Fibroblast of lung (primary cell): ENCODE data around the gene XRCC1. TPM values are rescaled to one million over a fixed set of nuclear protein-coding genes. Genes with fewer than 3 reads are reported as not detected.
A peak's percentile ranks its signal among the peaks of the same experiment; 100 is the strongest.

Experiments
- DNase-seq, 2 donors: peaks; one replicate each; pipeline versions ENCODE4 v3.0.0 to v3.0.0-alpha.2; 2010; ENCODE audit warnings: low read depth in 2 of 2
- H2AFZ ChIP-seq: 2 replicates; pipeline ENCODE4 v1.5.1; 2012; ENCODE audit warnings: low read length, control low read depth, inconsistent platforms
- H3K27ac ChIP-seq: 2 replicates; pipeline ENCODE4 v1.5.1; 2011; ENCODE audit warnings: low read length, control low read depth; ENCODE audit not compliant: insufficient read depth
- H3K27me3 ChIP-seq: 2 replicates; pipeline ENCODE4 v1.5.1; 2011; ENCODE audit warnings: mild to moderate bottlenecking, low read length; ENCODE audit not compliant: control insufficient read depth, insufficient read depth
- H3K36me3 ChIP-seq: 2 replicates; pipeline ENCODE4 v1.5.1; 2011; ENCODE audit warnings: low read length; ENCODE audit not compliant: control insufficient read depth, insufficient read depth
- H3K4me1 ChIP-seq: 2 replicates; pipeline ENCODE4 v1.5.1; 2011; ENCODE audit warnings: low read length; ENCODE audit not compliant: control insufficient read depth, insufficient read depth; ENCODE audit errors: extremely low read depth
- H3K4me2 ChIP-seq: 2 replicates; pipeline ENCODE4 v1.5.1; 2011; ENCODE audit warnings: low read length, control low read depth; ENCODE audit not compliant: insufficient read depth; ENCODE audit errors: extremely low read depth
- H3K4me3 ChIP-seq, 4 experiments: fragments of 200-600 bp in 1 of 4; sonication (generic) in 1 of 4; replicated peaks in 1 of 4; 2 replicates each; pipeline ENCODE4 v1.5.1; 2011 to 2016; ENCODE audit warnings: low read length in 4 of 4, low read depth in 3 of 4, mild to moderate bottlenecking in 3 of 4, control low read depth in 2 of 4, inconsistent platforms in 1 of 4, mixed read lengths in 1 of 4; ENCODE audit not compliant: insufficient read depth in 1 of 4; ENCODE audit errors: control extremely low read depth in 1 of 4
- H3K79me2 ChIP-seq: 2 replicates; pipeline ENCODE4 v1.5.1; 2012; ENCODE audit warnings: mild to moderate bottlenecking, low read length, inconsistent platforms; ENCODE audit not compliant: control insufficient read depth, insufficient read depth
- H3K9ac ChIP-seq: 2 replicates; pipeline ENCODE4 v1.5.1; 2011; ENCODE audit warnings: mild to moderate bottlenecking, low read length, control low read depth; ENCODE audit not compliant: insufficient read depth
- H3K9me3 ChIP-seq: 2 replicates; pipeline ENCODE4 v1.5.1; 2012; ENCODE audit warnings: low read depth, low read length; ENCODE audit not compliant: control insufficient read depth, insufficient read depth
- H4K20me1 ChIP-seq: 2 replicates; pipeline ENCODE4 v1.5.1; 2011; ENCODE audit warnings: low read length; ENCODE audit not compliant: control insufficient read depth, insufficient read depth; ENCODE audit errors: extremely low read depth
- EZH2 ChIP-seq: IDR thresholded peaks from 2 replicates; pipeline ENCODE4 v1.5.1; 2012; ENCODE audit warnings: low read length, control low read depth, mild to moderate bottlenecking; ENCODE audit errors: missing control alignments
- polyA plus RNA-seq, 2 donors: library from polyadenylated mRNA; depleted of rRNA in 1 of 2; stranded (reverse) in 1 of 2; unstranded in 1 of 2; fragments of >200 nt; gene quantifications; 2 replicates each; pipeline ENCODE4 v1.2.1, GENCODE V29; 2011 to 2012; ENCODE audit warnings: missing spikeins in 1 of 2
- total RNA-seq: library from RNA; depleted of rRNA; stranded (reverse); fragments of >200 nt; gene quantifications from 2 replicates; pipeline ENCODE4 v1.2.1, GENCODE V29; 2014
- TF ChIP-seq, protein P1 (sequence below), 2 donors: IDR thresholded peaks in 1 of 2; conservative IDR thresholded peaks in 1 of 2; 1 replicate in 1 of 2; 2 replicates in 1 of 2; pipeline ENCODE4 v1.5.1; 2011 to 2012; ENCODE audit warnings: low read length in 2 of 2, control low read depth in 1 of 2, inconsistent platforms in 1 of 2, low read depth in 1 of 2, mild to moderate bottlenecking in 1 of 2

Gene XRCC1
- total and polyA plus RNA-seq, 2 donors (not counting 1 experiment from before 2014, with no cell fraction given), result 8.6 to 14.5 TPM

GRCh38 chr19:43504426-43505185, 70.7 kb downstream of the XRCC1 start, which contains the start of gene PHLDB3:
Gene PHLDB3, minus strand, starts transcription at chr19:43504746. Its CDS starts 628 bp downstream, at chr19:43504118.
- peak within 1 kb of the TSS; percentile 90 for H2AFZ ChIP-seq
- H3K9ac ChIP-seq, result peak within 1 kb of the TSS; percentile 75
- peaks cover 4% of the 10 kb centered on the region for H3K36me3 ChIP-seq
- H3K4me3 ChIP-seq, result peak within 1 kb of the TSS; percentile 86 to 96 (median 91)
- H3K27me3 ChIP-seq, result no peaks in the 10 kb centered on the region
- no peaks in the 10 kb centered on the region for H3K79me2 ChIP-seq
- no peak for TF ChIP-seq EZH2
- TF ChIP-seq, protein P1, sequence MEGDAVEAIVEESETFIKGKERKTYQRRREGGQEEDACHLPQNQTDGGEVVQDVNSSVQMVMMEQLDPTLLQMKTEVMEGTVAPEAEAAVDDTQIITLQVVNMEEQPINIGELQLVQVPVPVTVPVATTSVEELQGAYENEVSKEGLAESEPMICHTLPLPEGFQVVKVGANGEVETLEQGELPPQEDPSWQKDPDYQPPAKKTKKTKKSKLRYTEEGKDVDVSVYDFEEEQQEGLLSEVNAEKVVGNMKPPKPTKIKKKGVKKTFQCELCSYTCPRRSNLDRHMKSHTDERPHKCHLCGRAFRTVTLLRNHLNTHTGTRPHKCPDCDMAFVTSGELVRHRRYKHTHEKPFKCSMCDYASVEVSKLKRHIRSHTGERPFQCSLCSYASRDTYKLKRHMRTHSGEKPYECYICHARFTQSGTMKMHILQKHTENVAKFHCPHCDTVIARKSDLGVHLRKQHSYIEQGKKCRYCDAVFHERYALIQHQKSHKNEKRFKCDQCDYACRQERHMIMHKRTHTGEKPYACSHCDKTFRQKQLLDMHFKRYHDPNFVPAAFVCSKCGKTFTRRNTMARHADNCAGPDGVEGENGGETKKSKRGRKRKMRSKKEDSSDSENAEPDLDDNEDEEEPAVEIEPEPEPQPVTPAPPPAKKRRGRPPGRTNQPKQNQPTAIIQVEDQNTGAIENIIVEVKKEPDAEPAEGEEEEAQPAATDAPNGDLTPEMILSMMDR (conservative IDR thresholded peaks at IDR 0.05 in 1 of 2, IDR thresholded peaks at IDR 0.05 in 1 of 2; ENCODE audit: low read depth in 1 of 2, low read length in 2 of 2), result no peak
- peak within 1 kb of the TSS; percentile 99 for H3K4me2 ChIP-seq
- H3K27ac ChIP-seq, result peak within 1 kb of the TSS; percentile 80
- no peaks in the 10 kb centered on the region for H3K9me3 ChIP-seq
- peaks cover 5% of the 10 kb centered on the region for H3K4me1 ChIP-seq
- peak in 1 of 2 donors; percentile 25 for DNase-seq
- no peaks in the 10 kb centered on the region for H4K20me1 ChIP-seq

GRCh38 chr19:43503501-43504425, 71.6 kb downstream of the XRCC1 start:
- H3K9me3 ChIP-seq, result no peaks in the 10 kb centered on the region
- H3K36me3 ChIP-seq, result peaks cover 2% of the 10 kb centered on the region
- peaks cover 5% of the 10 kb centered on the region for H3K4me1 ChIP-seq
- H3K79me2 ChIP-seq, result no peaks in the 10 kb centered on the region
- TF ChIP-seq, protein P1 (conservative IDR thresholded peaks at IDR 0.05 in 1 of 2, IDR thresholded peaks at IDR 0.05 in 1 of 2; ENCODE audit: low read depth in 1 of 2, low read length in 2 of 2), result no peak
- no peak for TF ChIP-seq EZH2
- H3K27me3 ChIP-seq, result no peaks in the 10 kb centered on the region
- peak overlapping the region; percentile 99 for H3K4me2 ChIP-seq
- H4K20me1 ChIP-seq, result no peaks in the 10 kb centered on the region
- H3K27ac ChIP-seq, result peak overlapping the region; percentile 80
- H3K4me3 ChIP-seq, result peak overlapping the region; percentile 86 to 96 (median 91)
- DNase-seq, result peak; percentile 80 to 87
- peak overlapping the region; percentile 75 for H3K9ac ChIP-seq
- peak overlapping the region; percentile 90 for H2AFZ ChIP-seq
